K562 (cell line): ENCODE data around the gene JPT1. TPM values are rescaled to one million over a fixed set of nuclear protein-coding genes. Genes with fewer than 3 reads are reported as not detected.
A peak's percentile ranks its signal among the peaks of the same experiment; 100 is the strongest.

Experiments
- ARHGAP35 ChIP-seq: fragments of 450-650 bp; IDR thresholded peaks from 2 replicates; pipeline ENCODE4 v1.6.1; 2018; ENCODE audit not compliant: partially characterized antibody
- BRD9 ChIP-seq: fragments of 450-650 bp; IDR thresholded peaks from 2 replicates; pipeline ENCODE4 v1.6.1; 2018; ENCODE audit warnings: low read depth; ENCODE audit not compliant: partially characterized antibody
- CHD2 ChIP-seq: IDR thresholded peaks from 2 replicates; pipeline ENCODE4 v1.6.1; 2011; ENCODE audit warnings: low read depth, low read length
- CHD7 ChIP-seq: fragments of 200-600 bp; sonication (generic); IDR thresholded peaks from one replicate; pipeline ENCODE4 v1.6.1; 2012; ENCODE audit warnings: mild to moderate bottlenecking, low read depth, low read length, inconsistent platforms
- NFIC ChIP-seq: fragments of 450-650 bp; IDR thresholded peaks from 2 replicates; pipeline ENCODE4 v1.6.1; 2017; ENCODE audit warnings: mild to moderate bottlenecking, inconsistent platforms
- SMAD1 ChIP-seq: fragments of 150-350 bp; IDR thresholded peaks from 2 replicates; pipeline ENCODE4 v1.6.1; 2014; ENCODE audit warnings: low read length, low read depth; ENCODE audit not compliant: partially characterized antibody
- THAP7 ChIP-seq: fragments of 250-450 bp; sonication (Bioruptor Pico); IDR thresholded peaks from 2 replicates; pipeline ENCODE4 v1.5.0; 2021
- ZBTB12 ChIP-seq: fragments of 250-450 bp; sonication (Bioruptor Pico); IDR thresholded peaks from 2 replicates; pipeline ENCODE4 v1.4.0; 2020
- ZC3H11A ChIP-seq: IDR thresholded peaks from 2 replicates; pipeline ENCODE4 v1.6.1; 2012; ENCODE audit warnings: low read depth, low read length, improper control_type of control experiment
- ZNF384 ChIP-seq: IDR thresholded peaks from 2 replicates; pipeline ENCODE4 v1.6.1; 2012; ENCODE audit warnings: low read depth, low read length, improper control_type of control experiment
- ZSCAN32 ChIP-seq: fragments of 450-650 bp; formaldehyde crosslinking; IDR thresholded peaks from 2 replicates; pipeline ENCODE4 v1.4.0; 2020; ENCODE audit warnings: mild to moderate bottlenecking, moderate library complexity
- polyA plus RNA-seq, 8 experiments: library from polyadenylated mRNA; depleted of rRNA in 4 of 8; stranded (reverse) in 5 of 8; unstranded in 3 of 8; fragments of >200 nt; fragmentation: Nextera tagmentation in 2 of 8; fragmentation: Illumina TruSeq in 1 of 8; extraction: Ambion mirVana in 2 of 8; extraction: Trizol in 1 of 8; gene quantifications; 2 replicates each; pipeline versions ENCODE4 v1.2.1 to v1.2.3, GENCODE V29; 2011 to 2014; ENCODE audit warnings: inconsistent platforms in 1 of 8, missing spikeins in 1 of 8
- total RNA-seq, 7 experiments: library from RNA; depleted of rRNA in 6 of 7; stranded (reverse); fragments of >200 nt in 6 of 7; fragmentation: Illumina TruSeq in 2 of 7; extraction: Trizol in 2 of 7; gene quantifications; 2 replicates each; pipeline versions ENCODE4 v1.2.1 to v1.2.3, GENCODE V29; 2011 to 2021; ENCODE audit warnings: low replicate concordance in 1 of 7

Gene JPT1
- total and polyA plus RNA-seq, 9 of the 15 experiments (the other 6 are each of a cell fraction or from before 2014, with no cell fraction given): 56.7 to 292 (median 144) TPM

- TF ChIP-seq ZSCAN32 (0 out of 2 replicates have a peak, but pooled peaks have one; percentile 14), SMAD1 (no peak), CHD2 (peak; percentile 17; the same call in 1 of the 2 replicates), ZNF384 (no peak), ZC3H11A (no peak), THAP7 (CRISPR knock-in tag) (no peak), ZBTB12 (no peak), NFIC (no peak; the same call in 1 of the 2 replicates), BRD9 (no peak), CHD7 (no peak), ARHGAP35 (no peak)
Observed at GRCh38 chr17:75131278-75132017, 22.9 kb downstream of the JPT1 start, which contains the start of gene NT5C (continued).
